ENCODE results near the gene LINGO4.

LINGO4 gene, protein sequence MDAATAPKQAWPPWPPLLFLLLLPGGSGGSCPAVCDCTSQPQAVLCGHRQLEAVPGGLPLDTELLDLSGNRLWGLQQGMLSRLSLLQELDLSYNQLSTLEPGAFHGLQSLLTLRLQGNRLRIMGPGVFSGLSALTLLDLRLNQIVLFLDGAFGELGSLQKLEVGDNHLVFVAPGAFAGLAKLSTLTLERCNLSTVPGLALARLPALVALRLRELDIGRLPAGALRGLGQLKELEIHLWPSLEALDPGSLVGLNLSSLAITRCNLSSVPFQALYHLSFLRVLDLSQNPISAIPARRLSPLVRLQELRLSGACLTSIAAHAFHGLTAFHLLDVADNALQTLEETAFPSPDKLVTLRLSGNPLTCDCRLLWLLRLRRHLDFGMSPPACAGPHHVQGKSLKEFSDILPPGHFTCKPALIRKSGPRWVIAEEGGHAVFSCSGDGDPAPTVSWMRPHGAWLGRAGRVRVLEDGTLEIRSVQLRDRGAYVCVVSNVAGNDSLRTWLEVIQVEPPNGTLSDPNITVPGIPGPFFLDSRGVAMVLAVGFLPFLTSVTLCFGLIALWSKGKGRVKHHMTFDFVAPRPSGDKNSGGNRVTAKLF

GRCh38 chr1:151805066-151805820 lies at the start of gene LINGO4:
LINGO4 (minus strand) TSS chr1:151805419; CDS start chr1:151802704, 2,715 bp downstream.
- no peak for DNase-seq (ENCODE audit: low read depth)

- no peak for DNase-seq (ENCODE audit: low read depth)
Observed at GRCh38 chr1:151854658-151855057, 49.4 kb upstream of the LINGO4 start.

GRCh38 chr1:151853411-151853943 lies 48.3 kb upstream of the LINGO4 start, which contains the start of gene THEM5:
THEM5 (minus strand) TSS chr1:151853712; CDS start chr1:151853565, 147 bp downstream.
- DNase-seq (ENCODE audit: low read depth): no peak

- DNase-seq (ENCODE audit: low read depth): no peak
Observed at GRCh38 chr1:151852733-151853132, 47.5 kb upstream of the LINGO4 start.

DNA sequence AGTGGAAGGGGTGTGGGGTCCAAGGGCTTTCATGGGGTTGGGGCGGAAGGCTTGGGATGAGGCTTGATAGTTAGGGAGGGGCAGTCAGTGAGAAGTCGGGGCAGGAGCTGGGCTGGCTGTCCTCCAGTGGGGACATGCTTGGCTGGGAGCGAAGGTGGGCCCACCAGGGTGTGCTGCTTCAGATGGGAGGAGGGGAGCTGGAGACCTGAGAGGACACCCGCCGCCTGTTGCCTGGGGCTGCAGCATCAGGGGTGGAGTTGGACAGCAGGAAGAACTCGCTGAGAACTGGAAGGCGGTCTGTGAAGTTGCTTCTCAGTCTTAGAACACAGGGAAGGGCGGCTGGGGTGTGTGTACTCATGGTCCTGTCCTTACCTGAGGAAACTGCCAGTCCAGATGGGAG lies 46.7 kb upstream of the LINGO4 start:
- DNase-seq (ENCODE audit: low read depth): no peak

GRCh38 chr1:151849871-151850270 lies 44.7 kb upstream of the LINGO4 start:
- DNase-seq (ENCODE audit: low read depth): no peak

DNA sequence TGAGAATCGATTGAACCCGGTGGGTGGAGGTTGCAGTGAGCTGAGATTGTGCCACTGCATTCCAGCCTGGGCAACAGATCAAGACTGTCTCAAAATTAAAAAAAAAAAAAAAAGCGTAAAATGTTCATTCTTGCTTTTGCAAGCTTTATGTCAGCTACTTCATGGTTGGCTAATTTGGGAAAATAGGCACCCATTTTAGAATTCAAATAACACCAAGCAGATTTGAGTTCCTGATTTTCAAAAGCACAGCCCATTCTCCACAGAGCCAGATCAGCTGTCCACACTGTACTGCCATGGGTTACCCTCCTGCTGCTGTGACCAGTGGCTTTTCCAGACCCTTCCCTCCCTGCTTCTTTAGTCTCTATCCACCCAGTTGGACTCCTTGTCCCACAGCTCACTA lies 43.9 kb upstream of the LINGO4 start:
- no peak for DNase-seq (ENCODE audit: low read depth)

GRCh38 chr1:151847867-151848596 lies 42.8 kb upstream of the LINGO4 start:
- no peak for DNase-seq (ENCODE audit: low read depth)

DNA sequence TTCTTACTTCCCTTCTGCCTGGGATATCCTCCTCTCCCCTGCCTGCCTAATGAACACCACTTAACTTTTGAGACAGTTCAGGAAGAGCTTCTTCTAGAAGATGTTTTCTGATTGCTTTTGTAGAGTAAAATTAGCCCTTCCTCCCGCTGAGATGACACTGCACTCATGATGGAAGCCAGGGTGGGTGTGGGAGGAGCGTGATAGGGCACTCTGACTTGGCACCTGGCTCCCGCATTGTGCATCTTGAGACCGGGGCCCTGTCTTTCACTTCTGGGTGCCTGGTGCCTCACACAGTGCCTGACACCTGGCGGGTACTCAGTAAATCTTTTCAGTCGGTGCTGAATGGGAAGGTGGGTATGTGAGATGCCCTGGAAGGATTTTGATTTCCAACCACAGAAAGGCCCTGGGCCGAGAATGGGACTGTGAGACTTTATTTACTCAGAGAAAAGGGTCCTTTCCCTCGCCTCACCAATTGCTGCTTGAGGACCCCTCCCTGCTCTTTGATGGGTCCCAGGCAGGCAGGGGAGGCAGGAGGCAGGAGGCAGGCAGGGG lies 41.5 kb upstream of the LINGO4 start:
- no peak for DNase-seq (ENCODE audit: low read depth)

DNA sequence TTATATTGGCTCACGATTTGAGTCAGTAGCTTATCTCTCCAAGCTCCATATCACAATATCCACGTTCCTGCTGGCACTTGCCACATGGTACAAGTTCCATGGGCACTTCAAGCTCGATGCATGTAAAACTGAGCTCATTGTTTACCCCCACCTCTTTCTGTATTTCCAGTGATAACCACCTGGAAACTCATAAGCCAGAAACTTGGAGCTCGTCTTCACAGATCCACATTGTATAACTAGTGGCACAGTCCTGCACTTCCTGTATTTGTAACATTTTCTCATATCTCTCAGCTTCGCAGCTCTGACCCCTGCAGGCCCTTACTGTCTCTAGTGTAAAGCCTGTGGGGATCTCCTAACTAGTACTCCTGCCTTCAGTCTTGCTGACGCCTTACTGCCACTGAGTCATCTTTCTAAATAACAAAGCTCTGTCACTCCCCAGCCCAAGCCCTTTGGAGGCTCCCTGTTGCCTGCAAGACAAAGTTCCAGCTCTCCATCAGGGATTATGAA lies 40.9 kb upstream of the LINGO4 start:
- no peak for DNase-seq (ENCODE audit: low read depth)

- DNase-seq (ENCODE audit: low read depth): no peak
Observed at GRCh38 chr1:151843398-151843797, 38.2 kb upstream of the LINGO4 start.

- no peak for DNase-seq (ENCODE audit: low read depth)
Observed at GRCh38 chr1:151841141-151841540, 35.9 kb upstream of the LINGO4 start.

DNA sequence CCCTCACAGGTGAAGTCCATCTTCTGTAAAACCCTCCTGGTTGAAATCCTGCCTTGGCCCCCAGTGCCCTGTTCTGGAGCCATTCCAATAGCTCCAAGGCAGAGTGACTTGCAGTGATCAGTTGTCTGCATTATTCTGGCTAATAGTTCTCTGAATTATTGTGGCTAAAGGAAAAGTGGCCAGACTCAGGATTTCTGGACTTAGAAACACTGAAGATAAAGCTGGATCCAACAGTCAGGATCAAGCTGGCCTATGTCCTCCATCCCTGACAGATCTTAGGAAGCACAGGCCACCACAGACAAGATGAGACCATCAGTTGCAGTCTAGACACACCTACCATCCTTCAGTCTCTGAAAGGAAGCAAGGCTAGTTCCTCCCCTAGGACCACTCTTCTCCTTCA lies 35.2 kb upstream of the LINGO4 start:
- DNase-seq (ENCODE audit: low read depth): no peak

GRCh38 chr1:151839457-151840403 lies 34.5 kb upstream of the LINGO4 start, which contains the start of gene C2CD4D:
C2CD4D (minus strand) TSS chr1:151839820; CDS start chr1:151838989, 831 bp downstream.
- peak; percentile 66 for DNase-seq (ENCODE audit: low read depth)

DNA sequence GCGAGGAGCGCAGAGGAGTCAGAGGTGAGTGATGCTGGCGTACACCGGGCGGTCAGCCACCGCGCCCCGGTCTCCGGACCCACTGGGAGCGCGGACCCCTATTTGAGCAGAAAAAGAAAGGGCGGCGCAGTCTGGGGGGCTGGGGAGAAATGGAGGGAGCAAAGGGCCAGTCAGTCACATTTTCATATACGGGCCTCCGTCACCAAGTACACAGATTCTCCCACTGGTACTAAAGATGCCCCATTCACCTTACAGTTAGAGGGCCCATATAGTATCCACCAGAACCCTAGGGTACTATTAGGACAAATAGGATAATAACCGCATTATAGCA lies 33.8 kb upstream of the LINGO4 start:
- DNase-seq (ENCODE audit: low read depth): no peak

GRCh38 chr1:151838222-151839081 lies 33.2 kb upstream of the LINGO4 start:
- DNase-seq (ENCODE audit: low read depth): peak; percentile 43

GRCh38 chr1:151837884-151838221 lies 32.6 kb upstream of the LINGO4 start:
- DNase-seq (ENCODE audit: low read depth): no peak

DNA sequence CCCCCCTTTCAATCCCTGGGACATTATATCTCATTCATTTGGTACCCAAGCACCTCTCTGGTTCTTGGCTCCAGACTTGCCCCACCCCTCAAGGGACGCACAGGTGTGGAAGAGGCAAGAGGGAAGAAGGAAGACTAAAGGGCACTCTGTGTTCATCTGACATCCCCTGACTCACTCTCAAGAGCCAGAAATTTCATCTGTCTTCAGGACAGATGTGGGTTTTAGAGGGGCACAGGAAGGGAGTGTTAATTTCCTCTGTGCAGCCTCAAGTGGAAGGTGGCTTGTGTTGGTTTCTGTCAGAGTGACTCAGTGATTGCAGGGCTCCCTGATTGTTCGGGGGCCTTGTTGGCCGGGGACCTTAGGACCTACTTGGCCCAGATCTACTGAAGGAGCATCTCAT lies 32.0 kb upstream of the LINGO4 start:
- no peak for DNase-seq (ENCODE audit: low read depth)

DNA sequence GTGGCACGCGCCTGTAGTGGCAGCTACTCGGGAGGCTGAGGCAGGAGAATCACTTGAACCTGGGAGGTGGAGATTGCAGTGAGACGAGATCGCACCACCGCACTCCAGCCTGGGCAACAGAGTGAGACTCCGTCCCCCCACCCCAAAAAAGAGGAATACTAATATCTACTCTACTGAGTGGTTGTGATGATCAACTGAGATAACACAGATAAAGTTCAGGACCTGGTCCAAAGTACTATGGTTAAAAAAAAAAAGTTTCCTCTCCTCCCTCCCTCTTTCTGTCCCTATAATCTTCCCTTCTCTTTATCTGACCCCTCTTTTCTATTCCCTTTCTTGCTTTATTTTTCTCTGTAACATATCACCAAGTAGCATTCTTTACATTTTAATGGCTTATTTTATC lies 30.4 kb upstream of the LINGO4 start:
- no peak for DNase-seq (ENCODE audit: low read depth)
